A673 (cell line): ENCODE results near the gene IDI2. TPM values are rescaled to one million over a fixed set of nuclear protein-coding genes. Genes with fewer than 3 reads are reported as not detected.

Experiments
- Bru-seq: library from RNA; stranded (reverse); fragments of 400-500 nt; gene quantifications from one replicate; lab custom pipeline; 2021; lab: Mats Ljungman, UMichigan
- BruChase-seq, 2 experiments: library from RNA; stranded (reverse); fragments of 400-500 nt; gene quantifications; one replicate each; lab custom pipeline; 2021; lab: Mats Ljungman, UMichigan
- BruUV-seq: library from RNA; stranded (reverse); fragments of 400-500 nt; replicated peaks from 2 replicates; lab custom pipeline; 2021; lab: Mats Ljungman, UMichigan
- CTCF ChIA-PET: fragments of 300-600 bp; sonication (Branson Sonifier 250); formaldehyde crosslinking; loops from one replicate; lab custom pipeline; 2022; ENCODE audit warnings: antibody characterized with exemption; lab: Charles Lee
- POLR2A ChIA-PET: fragments of 300-600 bp; sonication (Branson Sonifier 250); formaldehyde crosslinking; loops from one replicate; lab custom pipeline; 2022; ENCODE audit warnings: antibody characterized with exemption; ENCODE audit not compliant: low non-redundant PET; lab: Charles Lee
- DNase-seq: peaks from one replicate; pipeline ENCODE4 v3.0.0-alpha.2; 2015; ENCODE audit warnings: low spot score
- H3K27ac ChIP-seq: fragments of 200-600 bp; sonication (generic); 2 replicates; pipeline ENCODE4 v1.5.1; 2016; ENCODE audit warnings: mixed run types, low read depth, mild to moderate bottlenecking, mixed read lengths, antibody characterized with exemption, low read length; ENCODE audit not compliant: poor library complexity, severe bottlenecking
- H3K27me3 ChIP-seq: fragments of 200-600 bp; sonication (generic); replicated peaks from 2 replicates; pipeline ENCODE4 v1.6.1; 2017; ENCODE audit warnings: mixed run types, low read depth, mild to moderate bottlenecking, mixed read lengths, antibody characterized with exemption, low read length; ENCODE audit not compliant: insufficient read depth, poor library complexity
- H3K36me3 ChIP-seq: fragments of 200-600 bp; sonication (generic); 2 replicates; pipeline ENCODE4 v1.6.1; 2016; ENCODE audit warnings: mixed run types, mild to moderate bottlenecking, mixed read lengths, antibody characterized with exemption, low read length; ENCODE audit not compliant: insufficient read depth, poor library complexity, severe bottlenecking
- H3K4me1 ChIP-seq: fragments of 200-600 bp; sonication (generic); 2 replicates; pipeline ENCODE4 v1.6.1; 2017; ENCODE audit warnings: mixed run types, mild to moderate bottlenecking, mixed read lengths, antibody characterized with exemption, low read length; ENCODE audit not compliant: insufficient read depth, poor library complexity, severe bottlenecking
- H3K4me3 ChIP-seq: fragments of 200-600 bp; sonication (generic); 2 replicates; pipeline ENCODE4 v1.5.1; 2016; ENCODE audit warnings: low read depth, mixed run types, mild to moderate bottlenecking, mixed read lengths, low read length; ENCODE audit not compliant: poor library complexity, severe bottlenecking
- H3K9me3 ChIP-seq: fragments of 200-600 bp; sonication (generic); 2 replicates; pipeline ENCODE4 v1.6.1; 2016; ENCODE audit warnings: mixed run types, low read depth, mild to moderate bottlenecking, mixed read lengths, antibody characterized with exemption, low read length; ENCODE audit not compliant: poor library complexity, severe bottlenecking
- EZH2 ChIP-seq: fragments of 200-600 bp; sonication (generic); IDR thresholded peaks from 2 replicates; pipeline ENCODE4 v1.6.1; 2017; ENCODE audit warnings: borderline replicate concordance, low read depth, mild to moderate bottlenecking, mixed read lengths, antibody characterized with exemption, low read length; ENCODE audit not compliant: poor library complexity, severe bottlenecking
- intact Hi-C: fragments of 100-400 bp; cut with micrococcal nuclease; formaldehyde crosslinking; loops from one replicate; pipeline ENCODE4 v1.10.0; 2022; ENCODE audit not compliant: unreplicated experiment
- long read RNA-seq: library from polyadenylated mRNA; stranded (forward); transcript quantifications from one replicate; pipeline ENCODE4 v2.0.0, GENCODE V29; 2022
- total RNA-seq: library from RNA; stranded (reverse); gene quantifications from 2 replicates; pipeline ENCODE4 v1.2.3, GENCODE V29; 2021
- TF ChIP-seq, protein P1 (sequence below): fragments of 300-800, 200-600 bp; sonication (generic); conservative IDR thresholded peaks from 2 replicates; pipeline ENCODE4 v1.5.1; 2017; ENCODE audit warnings: low read depth, mild to moderate bottlenecking, antibody characterized with exemption, low read length, moderate library complexity, mixed read lengths

The IDI2 gene
- total RNA-seq: not detected in 2 replicates
- percentile 10 among the genes with signal in this experiment for Bru-seq, nascent RNA
- percentile 10 among the genes with signal in this experiment for BruChase-seq, experiment 1, labeled RNA remaining after a 2-hour chase
- percentile 9 among the genes with signal in this experiment for BruChase-seq, experiment 2, labeled RNA remaining after a 6-hour chase
- long read RNA-seq: 0 reads

DNA sequence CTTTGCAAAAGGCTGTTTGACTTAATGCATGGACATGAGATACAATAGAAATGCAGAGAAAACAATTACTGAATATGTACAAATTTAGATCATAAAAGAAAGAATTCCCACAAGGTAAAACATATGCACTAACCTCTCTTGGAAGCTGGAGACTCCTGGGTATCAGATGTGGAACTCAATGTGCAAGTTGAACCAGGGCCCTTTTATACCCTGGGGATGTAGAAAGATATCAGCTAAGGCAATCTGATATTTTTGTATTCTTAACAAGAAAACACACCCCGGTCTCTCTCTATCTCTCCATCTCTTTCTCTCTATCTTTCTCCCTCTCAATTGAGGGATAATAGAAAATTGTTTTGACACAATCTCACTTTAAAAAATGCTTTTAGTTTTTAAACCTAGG is at the start of gene IDI2:
Gene IDI2, minus strand, starts transcription at position 177 of the 400 bp plus-strand sequence. CDS start 1,136 bp downstream, outside the sequence.
- no peaks in the 10 kb centered on the region for H3K27me3 ChIP-seq
- H3K9me3 ChIP-seq: no peaks in the 10 kb centered on the region
- no TSS peak for BruUV-seq
- CTCF ChIA-PET: no interaction called here
- no peak within 1 kb of the TSS for H3K4me3 ChIP-seq
- DNase-seq: no peak
- no peaks in the 10 kb centered on the region for H3K4me1 ChIP-seq
- no peaks in the 10 kb centered on the region for H3K36me3 ChIP-seq
- intact Hi-C loops: no loop called here
- POLR2A ChIA-PET: no interaction called here
- TF ChIP-seq EZH2: no peak
- TF ChIP-seq, protein P1, sequence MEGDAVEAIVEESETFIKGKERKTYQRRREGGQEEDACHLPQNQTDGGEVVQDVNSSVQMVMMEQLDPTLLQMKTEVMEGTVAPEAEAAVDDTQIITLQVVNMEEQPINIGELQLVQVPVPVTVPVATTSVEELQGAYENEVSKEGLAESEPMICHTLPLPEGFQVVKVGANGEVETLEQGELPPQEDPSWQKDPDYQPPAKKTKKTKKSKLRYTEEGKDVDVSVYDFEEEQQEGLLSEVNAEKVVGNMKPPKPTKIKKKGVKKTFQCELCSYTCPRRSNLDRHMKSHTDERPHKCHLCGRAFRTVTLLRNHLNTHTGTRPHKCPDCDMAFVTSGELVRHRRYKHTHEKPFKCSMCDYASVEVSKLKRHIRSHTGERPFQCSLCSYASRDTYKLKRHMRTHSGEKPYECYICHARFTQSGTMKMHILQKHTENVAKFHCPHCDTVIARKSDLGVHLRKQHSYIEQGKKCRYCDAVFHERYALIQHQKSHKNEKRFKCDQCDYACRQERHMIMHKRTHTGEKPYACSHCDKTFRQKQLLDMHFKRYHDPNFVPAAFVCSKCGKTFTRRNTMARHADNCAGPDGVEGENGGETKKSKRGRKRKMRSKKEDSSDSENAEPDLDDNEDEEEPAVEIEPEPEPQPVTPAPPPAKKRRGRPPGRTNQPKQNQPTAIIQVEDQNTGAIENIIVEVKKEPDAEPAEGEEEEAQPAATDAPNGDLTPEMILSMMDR: no peak
- H3K27ac ChIP-seq: no peak within 1 kb of the TSS

DNA sequence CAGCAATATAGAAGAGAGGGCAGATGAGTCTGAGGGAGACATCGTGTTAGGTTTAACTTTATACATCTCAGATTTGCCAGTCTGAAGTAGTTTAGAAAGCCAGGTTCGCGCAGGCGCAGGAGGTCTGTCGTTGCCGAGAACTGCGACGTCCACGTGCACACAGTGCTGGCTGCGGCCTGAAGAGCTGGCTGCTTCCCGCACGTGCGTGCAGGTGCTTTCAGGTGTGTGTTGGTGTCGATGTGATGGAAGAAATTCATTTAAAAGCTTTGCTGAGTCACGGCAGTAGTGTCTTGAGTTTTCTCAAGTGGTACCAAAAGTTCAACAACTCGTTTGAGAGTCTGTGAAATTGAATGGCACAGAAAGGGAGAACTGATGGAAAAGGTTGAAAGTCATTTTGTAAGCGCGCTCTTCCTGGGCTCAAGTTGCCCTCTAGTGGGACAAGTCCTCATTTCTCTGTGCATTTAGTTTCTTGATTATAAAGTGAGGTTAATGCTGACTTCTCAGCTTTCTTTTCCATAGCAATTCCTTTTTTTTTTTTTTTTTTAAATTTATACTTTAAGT is 49.2 kb upstream of the IDI2 start:
- peak; percentile 29 for DNase-seq
- no TSS peak for BruUV-seq
- Histone ChIP-seq H3K36me3 (peaks cover 6% of the 10 kb centered on the region), H3K4me3 (no peak overlapping the region), H3K27me3 (no peaks in the 10 kb centered on the region), H3K27ac (no peak overlapping the region), H3K4me1 (no peaks in the 10 kb centered on the region), H3K9me3 (no peaks in the 10 kb centered on the region)
- intact Hi-C loops: no loop called here
- CTCF ChIA-PET: interaction anchor here (0.6 kb wide), 1 partner anchor 387 kb away, joined by 3 read pairs; no protein-coding TSS in a partner anchor
- POLR2A ChIA-PET: no interaction called here
- TF ChIP-seq EZH2: no peak
- TF ChIP-seq, protein P1: peak; percentile 43

DNA sequence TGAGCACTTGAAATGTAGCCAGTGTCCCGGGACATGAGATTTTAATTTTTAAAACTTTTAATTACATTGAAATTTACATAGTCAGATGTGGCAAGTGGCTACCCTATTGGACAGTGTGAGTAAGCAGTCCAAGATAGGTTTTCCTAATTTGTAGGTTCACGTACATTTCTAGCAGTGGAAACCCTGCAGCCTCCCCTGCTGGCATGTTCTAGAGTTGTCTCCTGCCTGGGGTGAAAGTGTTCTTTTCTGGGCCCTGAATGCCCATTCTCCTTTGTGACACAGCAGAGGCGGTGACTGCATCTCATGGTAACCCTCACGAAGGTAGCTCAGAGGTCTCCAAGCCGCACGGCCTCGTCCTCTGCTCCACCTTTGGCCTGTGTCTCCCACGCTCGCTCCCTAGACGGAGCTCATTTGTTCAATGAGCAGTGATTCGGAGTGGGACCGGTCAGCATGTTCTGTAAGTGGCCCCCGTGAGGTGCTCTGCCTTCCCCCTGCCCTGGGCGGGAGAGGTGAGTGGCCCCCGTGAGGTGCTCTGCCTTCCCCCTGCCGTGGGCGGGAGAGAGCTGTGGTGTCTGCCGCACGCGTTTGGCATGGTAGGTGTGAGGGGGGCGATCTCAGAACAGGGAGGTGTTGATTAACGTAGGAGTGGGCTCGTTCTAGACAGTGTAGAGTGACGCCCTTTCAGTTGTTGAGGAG is 48.5 kb upstream of the IDI2 start:
- no TSS peak for BruUV-seq
- CTCF ChIA-PET: no interaction called here

More for the DNA sequence above, 48.5 kb upstream of the IDI2 start:
- Histone ChIP-seq H3K9me3 (no peaks in the 10 kb centered on the region), H3K4me1 (no peaks in the 10 kb centered on the region), H3K27me3 (no peaks in the 10 kb centered on the region), H3K36me3 (peaks cover 4% of the 10 kb centered on the region), H3K4me3 (no peak overlapping the region), H3K27ac (no peak overlapping the region)
- POLR2A ChIA-PET: no interaction called here
- no peak for DNase-seq
- intact Hi-C loops: no loop called here
- TF ChIP-seq EZH2: no peak
- TF ChIP-seq, protein P1: peak; percentile 20; the same call in 1 of the 2 replicates
